HG03432 (cell line): ENCODE data around the gene CALU.

Experiments
- ATAC-seq: cut with Tn5 transposase; IDR thresholded peaks from one replicate; pipeline ENCODE4 v1.9.1; 2021; ENCODE audit warnings: mild to moderate bottlenecking, moderate library complexity; ENCODE audit not compliant: unreplicated experiment

CALU gene

GRCh38 chr7:128807191-128807590 lies 68.0 kb downstream of the CALU start:
- no peak for ATAC-seq

GRCh38 chr7:128809363-128809762 lies 70.2 kb downstream of the CALU start:
- ATAC-seq = no peak

GRCh38 chr7:128810473-128810872 lies 71.3 kb downstream of the CALU start:
- ATAC-seq = no peak

GRCh38 chr7:128810997-128811396 lies 71.8 kb downstream of the CALU start:
- ATAC-seq = no peak

- no peak for ATAC-seq
Measured at GRCh38 chr7:128811631-128812430, 72.7 kb downstream of the CALU start.

- ATAC-seq = no peak
Measured at GRCh38 chr7:128812514-128813168, 73.5 kb downstream of the CALU start.

GRCh38 chr7:128814499-128814898 lies 75.3 kb downstream of the CALU start:
- ATAC-seq = no peak

GRCh38 chr7:128815289-128815942 lies 76.3 kb downstream of the CALU start:
- ATAC-seq = no peak

- ATAC-seq = no peak
Measured at GRCh38 chr7:128818694-128819093, 79.5 kb downstream of the CALU start.
